Activated CD4-positive, alpha-beta T cell treated with anti-CD3 and anti-CD28 coated beads for 4 hours (primary cell): Measurements from ENCODE around the gene ITGAD.

Experiments used
- DNase-seq, 2 donors: peaks; one replicate each; pipeline ENCODE4 v3.0.0-alpha.2; 2020

ITGAD gene

GRCh38 chr16:31393056-31393455, at the start of gene ITGAD:
Gene ITGAD (plus strand): TSS chr16:31393335. CDS start chr16:31393361, 26 bp downstream.
- no peak for DNase-seq

- DNase-seq, result no peak
Observed at GRCh38 chr16:31344712-31345111, 48.4 kb upstream of the ITGAD start.

- no peak for DNase-seq
Observed at GRCh38 chr16:31347445-31347844, 45.7 kb upstream of the ITGAD start.

- no peak for DNase-seq
Observed at GRCh38 chr16:31348579-31348978, 44.6 kb upstream of the ITGAD start.

- DNase-seq, result no peak
Observed at GRCh38 chr16:31350275-31351005, 42.7 kb upstream of the ITGAD start.

GRCh38 chr16:31351246-31351941, 41.7 kb upstream of the ITGAD start:
- no peak for DNase-seq

GRCh38 chr16:31351942-31352325, 41.2 kb upstream of the ITGAD start:
- DNase-seq, result no peak

- DNase-seq, result no peak
Observed at GRCh38 chr16:31352376-31353115, 40.6 kb upstream of the ITGAD start.

GRCh38 chr16:31354394-31355291, 38.5 kb upstream of the ITGAD start, which contains the start of gene ITGAX:
Gene ITGAX (plus strand): TSS chr16:31355176. CDS start chr16:31355255, 79 bp downstream.
- peak; percentile 14 to 43 for DNase-seq

- DNase-seq, result no peak
Observed at GRCh38 chr16:31355431-31356100, 37.6 kb upstream of the ITGAD start.

- no peak for DNase-seq
Observed at GRCh38 chr16:31356566-31357323, 36.4 kb upstream of the ITGAD start.

GRCh38 chr16:31357324-31358109, 35.6 kb upstream of the ITGAD start:
- DNase-seq, result no peak

GRCh38 chr16:31360251-31360650, 32.9 kb upstream of the ITGAD start:
- DNase-seq, result no peak

- DNase-seq, result no peak
Observed at GRCh38 chr16:31361201-31362110, 31.7 kb upstream of the ITGAD start.

- no peak for DNase-seq
Observed at GRCh38 chr16:31362476-31363405, 30.4 kb upstream of the ITGAD start.

GRCh38 chr16:31363721-31364120, 29.4 kb upstream of the ITGAD start:
- no peak for DNase-seq

GRCh38 chr16:31364421-31364820, 28.7 kb upstream of the ITGAD start:
- no peak for DNase-seq
